NCI-H187 treated with DMSO at 0.1 percent for 48 hours (cell line): ENCODE results near the gene LNX1.

Source experiments
- DNase-seq: peaks from one replicate; lab custom pipeline; 2025; lab: John Stamatoyannopoulos, UW

LNX1 gene

GRCh38 chr4:53598901-53599300 is 7.6 kb upstream of the LNX1 start:
- no peak for DNase-seq

- no peak for DNase-seq
These were observed 7.2 kb upstream of the LNX1 start for GRCh38 chr4:53598483-53598882.

- no peak for DNase-seq
These were observed 5.6 kb upstream of the LNX1 start for GRCh38 chr4:53596901-53597300.

GRCh38 chr4:53595834-53596233 is 4.5 kb upstream of the LNX1 start:
- DNase-seq: no peak

GRCh38 chr4:53595204-53595603 is 3.9 kb upstream of the LNX1 start:
- DNase-seq: no peak

- no peak for DNase-seq
These were observed 2.5 kb upstream of the LNX1 start for GRCh38 chr4:53593765-53594164.

- no peak for DNase-seq
These were observed 1.6 kb upstream of the LNX1 start for GRCh38 chr4:53592686-53593501.

GRCh38 chr4:53592122-53592521 is 836 bp upstream of the LNX1 start:
- DNase-seq: no peak

GRCh38 chr4:53590187-53590586 is 1.1 kb downstream of the LNX1 start:
- DNase-seq: no peak

GRCh38 chr4:53589511-53589910 is 1.8 kb downstream of the LNX1 start:
- DNase-seq: no peak

GRCh38 chr4:53587135-53587534 is 4.2 kb downstream of the LNX1 start:
- DNase-seq: no peak

GRCh38 chr4:53586121-53586816 is 5.0 kb downstream of the LNX1 start:
- DNase-seq: no peak

GRCh38 chr4:53584658-53585057 is 6.6 kb downstream of the LNX1 start:
- DNase-seq: no peak

GRCh38 chr4:53583513-53583912 is 7.8 kb downstream of the LNX1 start:
- DNase-seq: no peak

- DNase-seq: no peak
These were observed 9.1 kb downstream of the LNX1 start for GRCh38 chr4:53582194-53582593.

- DNase-seq: no peak
These were observed 11.0 kb downstream of the LNX1 start for GRCh38 chr4:53580274-53580673.

GRCh38 chr4:53579826-53580225 is 11.5 kb downstream of the LNX1 start:
- DNase-seq: no peak

- DNase-seq: no peak
These were observed 14.5 kb downstream of the LNX1 start for GRCh38 chr4:53576676-53577372.

- no peak for DNase-seq
These were observed 15.1 kb downstream of the LNX1 start for GRCh38 chr4:53576071-53576617.

- no peak for DNase-seq
These were observed 15.7 kb downstream of the LNX1 start for GRCh38 chr4:53575552-53575951.

- DNase-seq: no peak
These were observed 16.8 kb downstream of the LNX1 start for GRCh38 chr4:53574528-53574927.

GRCh38 chr4:53573696-53574095 is 17.6 kb downstream of the LNX1 start:
- DNase-seq: no peak

- DNase-seq: no peak
These were observed 18.7 kb downstream of the LNX1 start for GRCh38 chr4:53572600-53572994.
